ENCODE data around the gene RAB11A.

DNA sequence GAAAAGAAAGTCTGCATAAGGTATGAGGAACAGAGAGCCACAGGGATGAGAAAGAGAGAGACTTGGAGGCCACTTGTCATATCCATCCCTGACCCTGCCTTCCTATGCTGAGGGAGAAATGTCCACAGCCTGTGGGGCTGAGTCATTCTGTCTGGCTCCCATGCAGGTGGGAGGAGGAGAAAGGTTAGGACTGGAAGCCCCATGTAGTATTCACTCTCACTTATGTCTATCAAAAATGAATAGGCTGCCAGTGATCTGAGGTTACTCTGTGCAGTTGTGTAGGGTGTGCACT lies 71.3 kb downstream of the RAB11A start:
- TF ChIP-seq, protein P1, sequence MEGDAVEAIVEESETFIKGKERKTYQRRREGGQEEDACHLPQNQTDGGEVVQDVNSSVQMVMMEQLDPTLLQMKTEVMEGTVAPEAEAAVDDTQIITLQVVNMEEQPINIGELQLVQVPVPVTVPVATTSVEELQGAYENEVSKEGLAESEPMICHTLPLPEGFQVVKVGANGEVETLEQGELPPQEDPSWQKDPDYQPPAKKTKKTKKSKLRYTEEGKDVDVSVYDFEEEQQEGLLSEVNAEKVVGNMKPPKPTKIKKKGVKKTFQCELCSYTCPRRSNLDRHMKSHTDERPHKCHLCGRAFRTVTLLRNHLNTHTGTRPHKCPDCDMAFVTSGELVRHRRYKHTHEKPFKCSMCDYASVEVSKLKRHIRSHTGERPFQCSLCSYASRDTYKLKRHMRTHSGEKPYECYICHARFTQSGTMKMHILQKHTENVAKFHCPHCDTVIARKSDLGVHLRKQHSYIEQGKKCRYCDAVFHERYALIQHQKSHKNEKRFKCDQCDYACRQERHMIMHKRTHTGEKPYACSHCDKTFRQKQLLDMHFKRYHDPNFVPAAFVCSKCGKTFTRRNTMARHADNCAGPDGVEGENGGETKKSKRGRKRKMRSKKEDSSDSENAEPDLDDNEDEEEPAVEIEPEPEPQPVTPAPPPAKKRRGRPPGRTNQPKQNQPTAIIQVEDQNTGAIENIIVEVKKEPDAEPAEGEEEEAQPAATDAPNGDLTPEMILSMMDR (IDR thresholded peaks at IDR 0.05), result no peak
- TF ChIP-seq POLR2AphosphoS5 (IDR thresholded peaks at IDR 0.05), result no peak
- TF ChIP-seq POLR2A (IDR thresholded peaks at IDR 0.05), result no peak

All from prostate gland (tissue), 2 donors.